ENCODE data around the gene MYO15B. TPM values are rescaled to one million over a fixed set of nuclear protein-coding genes. Genes with fewer than 3 reads are reported as not detected.

MYO15B gene
- total and polyA plus RNA-seq, 2 of the 13 experiments (the other 11 are each of a cell fraction or from before 2014, with no cell fraction given): 2.8 to 8.1 TPM

DNA sequence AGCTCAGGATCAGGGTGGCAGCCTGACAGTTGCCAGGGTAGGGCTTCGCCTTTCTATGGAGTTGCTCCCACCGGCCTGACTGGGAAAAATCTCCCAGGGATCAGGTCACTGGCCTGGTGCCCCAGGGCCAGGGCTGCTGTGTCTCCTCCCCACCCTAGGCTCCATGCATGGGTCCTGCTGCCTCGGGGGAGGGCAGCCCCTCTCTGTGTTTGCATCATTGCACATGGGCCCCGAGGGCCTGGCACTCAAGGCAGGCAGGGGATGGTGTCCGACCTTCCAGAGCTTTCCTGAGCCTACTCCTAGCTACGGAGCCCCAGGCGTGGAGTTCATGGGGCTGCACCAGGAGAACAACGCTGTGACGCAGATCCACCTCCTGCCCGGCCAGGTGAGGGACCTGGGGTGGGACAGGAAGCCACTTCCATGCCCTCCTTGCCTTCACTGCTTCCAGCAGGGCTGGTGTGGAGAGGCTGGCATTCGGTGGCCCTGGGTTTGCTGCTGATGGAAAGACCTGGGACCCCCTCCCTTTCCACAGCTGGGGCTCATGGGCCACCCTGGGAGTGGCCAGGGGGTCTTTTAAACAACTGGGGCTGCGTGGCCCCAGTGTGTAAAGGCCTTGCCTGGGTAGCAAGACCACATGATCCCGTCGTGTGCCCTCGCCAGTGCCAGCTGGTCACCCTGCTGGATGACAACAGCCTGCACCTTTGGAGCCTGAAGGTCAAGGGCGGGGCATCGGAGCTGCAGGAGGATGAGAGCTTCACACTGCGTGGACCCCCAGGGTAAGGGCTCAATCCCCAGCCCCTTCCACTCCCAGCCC is 29.5 kb upstream of the MYO15B start (continued):
- TF ChIP-seq CREB1 (IDR thresholded peaks at IDR 0.05) (no peak), CREB1 (CRISPR knock-in tag; IDR thresholded peaks at IDR 0.05) (no peak), GMEB2 (CRISPR knock-in tag; IDR thresholded peaks at IDR 0.05; ENCODE audit: low read depth) (no peak), ZNF451 (CRISPR knock-in tag; IDR thresholded peaks at IDR 0.05) (no peak), SALL1 (CRISPR knock-in tag; IDR thresholded peaks at IDR 0.05) (no peak), RELA (CRISPR knock-in tag; IDR thresholded peaks at IDR 0.05) (no peak), ZNF570 (CRISPR knock-in tag; IDR thresholded peaks at IDR 0.05; ENCODE audit: borderline replicate concordance) (no peak), THAP11 (CRISPR knock-in tag; IDR thresholded peaks at IDR 0.05) (no peak), ZNF296 (CRISPR knock-in tag; conservative IDR thresholded peaks at IDR 0.05) (no peak), RFX1 (IDR thresholded peaks at IDR 0.05) (no peak), ZNF562 (CRISPR knock-in tag; IDR thresholded peaks at IDR 0.05; ENCODE audit: borderline replicate concordance) (no peak), GTF3A (CRISPR knock-in tag; conservative IDR thresholded peaks at IDR 0.05) (0 out of 2 replicates have a peak, but pooled peaks have one; percentile 86), ZKSCAN8 (CRISPR knock-in tag; IDR thresholded peaks at IDR 0.05; ENCODE audit: borderline replicate concordance) (0 out of 2 replicates have a peak, but pooled peaks have one; percentile 23)
- TF ChIP-seq, protein P1, sequence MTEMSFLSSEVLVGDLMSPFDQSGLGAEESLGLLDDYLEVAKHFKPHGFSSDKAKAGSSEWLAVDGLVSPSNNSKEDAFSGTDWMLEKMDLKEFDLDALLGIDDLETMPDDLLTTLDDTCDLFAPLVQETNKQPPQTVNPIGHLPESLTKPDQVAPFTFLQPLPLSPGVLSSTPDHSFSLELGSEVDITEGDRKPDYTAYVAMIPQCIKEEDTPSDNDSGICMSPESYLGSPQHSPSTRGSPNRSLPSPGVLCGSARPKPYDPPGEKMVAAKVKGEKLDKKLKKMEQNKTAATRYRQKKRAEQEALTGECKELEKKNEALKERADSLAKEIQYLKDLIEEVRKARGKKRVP (CRISPR knock-in tag; IDR thresholded peaks at IDR 0.05): 0 out of 4 replicates have a peak, but pooled peaks of 1 of the 2 experiments have one; percentile 35
- TF ChIP-seq, protein P2, sequence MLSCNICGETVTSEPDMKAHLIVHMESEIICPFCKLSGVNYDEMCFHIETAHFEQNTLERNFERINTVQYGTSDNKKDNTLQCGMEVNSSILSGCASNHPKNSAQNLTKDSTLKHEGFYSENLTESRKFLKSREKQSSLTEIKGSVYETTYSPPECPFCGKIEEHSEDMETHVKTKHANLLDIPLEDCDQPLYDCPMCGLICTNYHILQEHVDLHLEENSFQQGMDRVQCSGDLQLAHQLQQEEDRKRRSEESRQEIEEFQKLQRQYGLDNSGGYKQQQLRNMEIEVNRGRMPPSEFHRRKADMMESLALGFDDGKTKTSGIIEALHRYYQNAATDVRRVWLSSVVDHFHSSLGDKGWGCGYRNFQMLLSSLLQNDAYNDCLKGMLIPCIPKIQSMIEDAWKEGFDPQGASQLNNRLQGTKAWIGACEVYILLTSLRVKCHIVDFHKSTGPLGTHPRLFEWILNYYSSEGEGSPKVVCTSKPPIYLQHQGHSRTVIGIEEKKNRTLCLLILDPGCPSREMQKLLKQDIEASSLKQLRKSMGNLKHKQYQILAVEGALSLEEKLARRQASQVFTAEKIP (CRISPR knock-in tag; IDR thresholded peaks at IDR 0.05; ENCODE audit: borderline replicate concordance): no peak
- TF ChIP-seq, protein P3, sequence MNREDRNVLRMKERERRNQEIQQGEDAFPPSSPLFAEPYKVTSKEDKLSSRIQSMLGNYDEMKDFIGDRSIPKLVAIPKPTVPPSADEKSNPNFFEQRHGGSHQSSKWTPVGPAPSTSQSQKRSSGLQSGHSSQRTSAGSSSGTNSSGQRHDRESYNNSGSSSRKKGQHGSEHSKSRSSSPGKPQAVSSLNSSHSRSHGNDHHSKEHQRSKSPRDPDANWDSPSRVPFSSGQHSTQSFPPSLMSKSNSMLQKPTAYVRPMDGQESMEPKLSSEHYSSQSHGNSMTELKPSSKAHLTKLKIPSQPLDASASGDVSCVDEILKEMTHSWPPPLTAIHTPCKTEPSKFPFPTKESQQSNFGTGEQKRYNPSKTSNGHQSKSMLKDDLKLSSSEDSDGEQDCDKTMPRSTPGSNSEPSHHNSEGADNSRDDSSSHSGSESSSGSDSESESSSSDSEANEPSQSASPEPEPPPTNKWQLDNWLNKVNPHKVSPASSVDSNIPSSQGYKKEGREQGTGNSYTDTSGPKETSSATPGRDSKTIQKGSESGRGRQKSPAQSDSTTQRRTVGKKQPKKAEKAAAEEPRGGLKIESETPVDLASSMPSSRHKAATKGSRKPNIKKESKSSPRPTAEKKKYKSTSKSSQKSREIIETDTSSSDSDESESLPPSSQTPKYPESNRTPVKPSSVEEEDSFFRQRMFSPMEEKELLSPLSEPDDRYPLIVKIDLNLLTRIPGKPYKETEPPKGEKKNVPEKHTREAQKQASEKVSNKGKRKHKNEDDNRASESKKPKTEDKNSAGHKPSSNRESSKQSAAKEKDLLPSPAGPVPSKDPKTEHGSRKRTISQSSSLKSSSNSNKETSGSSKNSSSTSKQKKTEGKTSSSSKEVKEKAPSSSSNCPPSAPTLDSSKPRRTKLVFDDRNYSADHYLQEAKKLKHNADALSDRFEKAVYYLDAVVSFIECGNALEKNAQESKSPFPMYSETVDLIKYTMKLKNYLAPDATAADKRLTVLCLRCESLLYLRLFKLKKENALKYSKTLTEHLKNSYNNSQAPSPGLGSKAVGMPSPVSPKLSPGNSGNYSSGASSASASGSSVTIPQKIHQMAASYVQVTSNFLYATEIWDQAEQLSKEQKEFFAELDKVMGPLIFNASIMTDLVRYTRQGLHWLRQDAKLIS (CRISPR knock-in tag; IDR thresholded peaks at IDR 0.05): no peak

Measured in HepG2 (cell line).